Measurements from ENCODE around the gene TMPRSS7.
"Not testable (repeated sequence)": the region's sequence is repeated elsewhere in the genome, so short reads cannot be mapped to it uniquely, and the experiment has no call there.

TMPRSS7 gene

DNA sequence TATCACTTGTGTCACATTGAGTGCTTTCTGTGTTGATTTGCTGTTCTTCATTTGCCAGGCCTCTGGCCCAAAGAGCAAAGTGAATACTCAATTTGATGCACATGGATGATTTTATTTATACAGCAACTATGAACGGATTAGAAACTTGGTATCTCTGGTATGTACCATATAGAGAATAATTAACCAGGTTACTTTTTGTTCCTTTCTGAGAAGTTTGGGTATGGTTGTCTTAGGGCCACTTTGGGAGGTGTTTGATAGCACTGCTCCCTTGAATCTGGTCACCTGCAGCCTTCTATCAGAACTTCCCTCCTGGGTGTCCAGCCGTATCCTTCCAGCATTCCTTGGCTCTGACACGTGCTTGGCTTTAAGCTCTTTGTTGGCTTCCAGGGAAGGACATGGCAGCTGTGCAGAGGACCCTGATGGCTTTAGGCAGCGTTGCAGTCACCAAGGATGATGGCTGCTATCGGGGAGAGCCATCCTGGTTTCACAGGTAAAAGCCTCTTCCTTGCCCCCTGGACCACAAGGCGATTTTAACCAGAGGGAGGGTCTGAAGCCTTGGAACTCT is 23.1 kb upstream of the TMPRSS7 start:
- DNase-seq (ENCODE audit: low read depth in 4 of 4, low spot score in 1 of 4) = no peak

DNA sequence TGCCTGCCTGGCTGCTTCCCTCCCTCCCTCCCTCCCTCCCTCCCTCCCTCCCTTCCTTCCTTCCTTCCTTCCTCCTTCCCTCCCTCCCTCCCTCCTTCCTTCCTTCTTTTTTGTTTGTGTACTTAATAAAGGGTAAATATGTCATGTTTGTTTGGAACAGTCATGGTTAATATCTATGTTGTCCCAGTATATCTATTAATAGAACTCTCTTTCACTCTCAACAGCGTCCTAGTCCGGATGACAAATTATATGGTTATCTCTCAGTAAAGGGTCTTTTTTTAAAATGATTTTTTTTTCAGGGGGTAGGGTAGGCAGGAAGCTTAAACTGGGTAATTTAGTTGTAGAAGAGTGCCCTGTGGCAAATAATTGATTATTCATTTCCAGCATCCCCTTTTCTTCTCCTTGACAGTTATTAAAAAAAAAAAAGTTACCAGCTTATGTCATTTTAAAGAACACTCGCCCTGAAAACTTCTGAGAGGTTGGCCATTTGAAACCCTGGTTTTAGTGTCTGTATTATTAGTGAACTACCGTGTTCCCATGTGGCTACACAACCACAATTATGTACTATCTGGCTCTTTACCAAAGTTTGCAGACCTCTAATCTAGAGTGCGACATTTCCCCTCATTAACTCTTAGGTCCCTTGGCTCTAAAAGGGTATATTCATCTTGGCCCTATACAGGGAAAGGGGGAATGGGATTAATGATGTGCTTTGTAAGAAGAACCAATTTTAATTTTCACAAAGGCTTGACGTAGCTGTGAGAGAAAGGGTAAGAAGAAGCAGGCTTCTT is 22.1 kb upstream of the TMPRSS7 start:
- no peak for DNase-seq (ENCODE audit: low read depth in 4 of 4, low spot score in 1 of 4)

DNA sequence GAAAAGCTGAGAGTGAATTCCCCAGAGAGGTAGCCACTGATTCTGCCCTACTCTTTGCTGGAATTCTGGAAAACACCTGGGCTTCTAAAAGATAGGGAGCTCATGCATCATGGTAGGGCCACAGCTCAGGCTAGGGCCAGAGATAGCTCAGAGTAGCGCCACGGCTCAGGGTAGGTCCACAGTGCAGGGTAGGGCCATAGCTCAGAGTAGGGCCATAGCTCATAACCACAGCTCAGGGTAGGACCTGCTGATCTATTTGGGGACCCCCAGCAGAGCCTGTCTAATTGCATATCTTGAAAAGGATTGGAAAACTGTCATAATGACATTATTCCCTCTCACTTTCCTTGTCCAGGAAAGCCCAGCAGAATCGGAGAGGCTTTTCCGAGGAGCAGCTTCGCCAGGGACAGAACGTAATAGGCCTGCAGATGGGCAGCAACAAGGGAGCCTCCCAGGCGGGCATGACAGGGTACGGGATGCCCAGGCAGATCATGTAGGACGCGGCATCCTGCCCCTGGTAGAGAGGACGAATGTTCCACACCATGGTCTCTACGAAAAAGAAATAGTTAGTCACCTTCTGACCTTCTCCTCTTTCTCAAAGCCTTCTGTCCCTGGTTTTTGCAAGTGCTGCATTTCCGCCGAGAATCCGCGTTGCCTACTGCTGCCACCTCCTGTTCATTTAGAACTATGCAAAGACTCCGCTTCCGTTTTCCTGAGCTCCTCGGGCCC is 21.3 kb upstream of the TMPRSS7 start:
- DNase-seq (ENCODE audit: low read depth in 4 of 4, low spot score in 1 of 4) = peak in 3 of 4 experiments; percentile 34 to 47 (median 42)

DNA sequence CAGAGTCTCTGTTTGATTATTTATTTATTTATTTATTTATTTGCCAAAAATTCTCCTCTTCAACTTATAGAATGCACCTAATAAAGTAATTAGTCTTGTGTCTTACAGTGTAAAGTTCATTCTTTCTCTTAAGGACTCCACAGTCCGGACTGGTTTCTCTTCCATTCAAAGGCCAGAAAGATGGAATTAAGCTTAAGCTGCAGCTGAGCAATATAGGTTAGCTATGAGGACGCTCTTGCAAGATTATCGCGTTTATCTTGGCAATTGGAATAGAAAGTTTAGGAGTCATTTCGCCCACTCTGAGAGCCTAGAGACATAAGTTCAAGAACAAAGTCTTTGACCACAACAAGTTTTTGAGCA is 20.8 kb upstream of the TMPRSS7 start:
- DNase-seq (ENCODE audit: low read depth in 4 of 4, low spot score in 1 of 4) = no peak

DNA sequence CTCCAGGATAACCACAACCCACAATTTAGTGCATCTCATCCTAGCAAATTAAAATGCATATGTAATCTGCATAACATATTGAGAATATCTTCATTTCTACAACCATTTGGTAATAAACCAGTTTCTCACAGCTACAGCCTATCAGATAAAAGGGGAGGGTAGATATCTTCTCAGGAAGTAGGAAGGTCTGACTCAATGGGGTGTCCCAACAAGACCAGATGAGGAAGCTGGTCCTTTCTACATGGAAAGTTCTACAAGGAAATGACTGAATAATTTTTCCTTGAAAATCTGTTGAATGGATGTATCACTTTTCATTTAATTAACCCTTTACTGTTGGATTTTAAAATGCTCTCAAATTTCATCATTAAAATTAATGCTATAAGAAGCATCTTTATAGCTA is 17.4 kb upstream of the TMPRSS7 start:
- no peak for DNase-seq (ENCODE audit: low read depth in 4 of 4, low spot score in 1 of 4)

DNA sequence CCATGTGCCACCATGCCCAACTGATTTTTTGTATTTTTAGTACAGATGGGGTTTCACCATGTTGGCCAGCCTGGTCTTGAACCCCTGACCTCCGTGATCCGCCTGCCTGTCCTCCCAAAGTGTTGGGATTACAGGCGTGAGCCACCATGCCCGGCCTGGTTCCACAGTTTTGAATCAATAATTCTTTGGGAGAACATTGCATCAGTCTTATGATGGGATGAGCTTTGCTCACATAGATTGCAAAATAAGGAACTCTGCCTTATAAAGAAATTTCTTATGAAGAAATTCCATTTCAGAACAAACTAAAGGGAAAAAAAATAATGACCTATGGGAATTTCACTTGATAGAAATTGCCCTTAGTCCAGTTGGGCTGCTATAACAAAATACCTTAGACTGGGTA is 15.8 kb upstream of the TMPRSS7 start:
- no peak for DNase-seq (ENCODE audit: low read depth in 4 of 4, low spot score in 1 of 4)

DNA sequence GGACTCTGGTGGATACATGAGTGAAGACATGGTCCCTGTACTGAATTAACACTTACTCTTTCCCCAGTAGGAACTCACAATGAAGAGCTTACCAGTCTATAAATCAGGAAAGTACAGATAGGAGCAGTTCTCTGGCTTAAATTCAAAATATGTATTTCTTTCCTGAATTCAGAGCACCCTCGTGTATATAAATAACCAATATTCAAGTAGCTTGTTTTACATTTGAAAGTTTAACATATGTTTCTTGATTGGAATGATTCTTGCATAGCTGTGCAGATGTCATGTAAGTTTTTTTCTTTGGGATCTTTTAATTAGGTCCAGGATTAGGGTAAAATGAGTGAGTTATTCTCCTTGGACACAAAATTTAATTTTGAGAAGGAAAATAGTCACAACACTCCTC is 14.8 kb upstream of the TMPRSS7 start:
- DNase-seq (ENCODE audit: low read depth in 4 of 4, low spot score in 1 of 4) = no peak

DNA sequence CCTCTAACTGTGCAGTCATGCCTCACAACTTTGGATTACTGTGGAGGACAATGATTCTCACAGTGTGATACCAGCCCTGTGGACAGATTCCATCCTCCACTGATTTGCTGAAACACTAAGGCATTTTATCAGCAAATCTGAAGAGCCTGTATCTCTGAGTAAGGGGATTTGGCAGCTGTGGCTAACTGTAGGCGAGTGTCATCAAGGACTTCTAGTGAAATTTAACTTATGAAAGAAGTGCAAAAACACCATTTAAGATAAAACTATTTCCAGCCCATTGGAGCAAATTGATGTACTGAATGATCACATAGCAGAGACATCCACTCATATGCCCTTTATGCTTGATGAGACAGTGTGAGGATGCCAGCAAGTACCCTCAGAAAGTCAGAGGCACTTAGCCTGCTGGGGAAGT is 13.9 kb upstream of the TMPRSS7 start:
- no peak for DNase-seq (ENCODE audit: low read depth in 4 of 4, low spot score in 1 of 4)

DNA sequence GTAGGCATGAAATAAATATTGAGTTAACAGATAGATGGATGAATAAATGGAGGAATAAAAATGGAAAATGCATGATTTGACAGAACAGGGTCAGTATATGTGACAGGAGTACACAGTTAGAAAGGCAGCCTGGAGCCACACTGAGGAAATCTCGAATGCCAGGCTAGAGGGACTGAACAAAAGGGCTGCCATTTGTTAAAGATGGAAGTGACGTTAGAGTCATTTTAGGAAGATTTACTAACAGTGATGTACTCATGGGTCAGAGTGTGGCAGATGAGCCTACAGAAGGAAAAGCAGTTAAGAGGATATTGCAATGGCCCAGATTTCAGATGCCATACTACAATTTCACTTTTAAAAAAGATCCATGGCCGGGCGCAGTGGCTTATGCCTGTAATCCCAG is 7.4 kb upstream of the TMPRSS7 start:
- DNase-seq (ENCODE audit: low read depth in 4 of 4, low spot score in 1 of 4) = no peak

DNA sequence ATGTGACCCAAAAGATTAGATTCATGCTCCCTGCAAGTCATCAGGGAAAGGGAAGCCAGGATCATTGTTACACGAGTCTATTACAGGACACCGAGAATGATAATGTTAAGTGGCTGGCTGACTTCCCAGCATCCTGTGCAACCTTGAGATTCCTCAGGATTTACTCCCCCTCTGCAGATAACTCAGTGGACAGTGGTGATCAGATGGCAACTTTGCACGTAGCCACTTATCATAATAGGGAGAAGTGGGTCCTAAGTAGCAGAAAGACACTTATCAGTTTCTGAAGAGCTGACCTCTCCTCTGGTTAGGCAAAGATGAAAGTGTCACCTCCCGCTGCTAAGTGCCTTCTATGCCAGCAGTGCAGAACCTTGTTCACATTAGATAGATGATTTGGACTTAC is 6.7 kb upstream of the TMPRSS7 start:
- no peak for DNase-seq (ENCODE audit: low read depth in 4 of 4, low spot score in 1 of 4)

DNA sequence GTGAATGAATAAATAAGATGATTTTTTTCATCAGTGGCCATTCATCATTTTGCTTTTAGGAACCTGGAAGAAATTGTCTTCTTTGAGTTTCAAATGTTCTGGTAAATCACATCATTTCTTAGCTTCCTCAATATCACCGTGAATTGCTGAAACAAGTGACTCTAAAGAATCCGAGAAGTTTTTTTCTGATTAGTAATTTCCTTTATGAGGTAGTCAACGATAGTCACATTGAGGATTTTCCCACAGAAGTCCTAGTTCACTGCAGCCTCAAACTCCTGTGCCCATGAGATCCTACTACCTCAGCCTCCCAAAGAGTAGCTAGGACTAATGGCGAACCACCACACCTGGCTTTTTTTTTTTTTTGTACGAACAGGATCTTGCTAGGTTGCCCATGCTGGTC is 3.6 kb upstream of the TMPRSS7 start:
- no peak for DNase-seq (ENCODE audit: low read depth in 4 of 4, low spot score in 1 of 4)

DNA sequence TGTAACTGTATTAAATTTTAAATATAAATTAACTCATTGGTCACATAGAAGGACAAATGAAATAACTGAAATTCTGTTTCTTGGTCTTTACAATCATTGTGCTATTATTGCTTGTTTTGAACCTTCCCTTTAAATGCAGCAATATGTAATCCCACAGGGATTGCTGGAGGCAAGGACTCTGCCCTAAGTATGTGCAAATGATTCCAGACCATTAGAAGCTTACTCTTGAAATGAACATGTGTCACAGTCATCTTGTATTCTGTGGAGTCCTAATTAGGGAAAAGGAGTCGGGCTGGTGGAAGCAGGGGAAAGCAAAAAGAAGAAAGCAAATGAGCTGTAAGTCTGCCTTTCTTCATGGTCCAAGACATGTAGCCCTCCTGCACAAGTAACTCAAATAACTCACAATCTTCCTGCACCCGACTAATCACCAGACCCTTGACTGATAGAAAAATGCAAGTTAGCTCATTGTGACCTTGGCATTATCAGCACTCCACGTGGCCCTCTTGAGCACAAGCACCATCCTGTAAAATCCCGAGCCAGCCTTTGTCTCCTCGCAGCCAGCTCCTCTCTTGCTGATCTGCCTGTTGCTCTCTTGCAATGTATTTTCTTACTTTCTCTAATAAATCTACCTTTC is 2.3 kb upstream of the TMPRSS7 start:
- no peak for DNase-seq (ENCODE audit: low read depth in 4 of 4, low spot score in 1 of 4)

DNA sequence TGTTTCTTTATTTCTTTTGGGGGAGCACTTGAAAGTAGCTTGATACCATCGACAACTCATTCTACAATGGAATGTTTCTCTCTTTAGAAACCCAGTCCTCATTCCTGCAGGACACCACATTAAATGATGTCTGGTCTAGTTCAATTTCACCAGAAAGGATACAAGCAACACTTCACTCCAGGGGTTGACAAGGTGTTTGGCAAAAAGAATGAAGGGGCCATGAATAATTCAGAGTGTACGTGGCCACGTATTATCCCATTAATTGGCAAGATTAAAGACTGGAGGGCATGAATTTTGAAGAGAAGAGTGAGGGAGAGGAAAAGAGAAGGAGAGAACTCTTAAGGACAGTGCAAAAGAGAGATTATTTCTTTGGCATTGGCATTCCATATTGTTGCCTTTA is 705 bp downstream of the TMPRSS7 start:
- no peak for DNase-seq (ENCODE audit: low read depth in 4 of 4, low spot score in 1 of 4)

DNA sequence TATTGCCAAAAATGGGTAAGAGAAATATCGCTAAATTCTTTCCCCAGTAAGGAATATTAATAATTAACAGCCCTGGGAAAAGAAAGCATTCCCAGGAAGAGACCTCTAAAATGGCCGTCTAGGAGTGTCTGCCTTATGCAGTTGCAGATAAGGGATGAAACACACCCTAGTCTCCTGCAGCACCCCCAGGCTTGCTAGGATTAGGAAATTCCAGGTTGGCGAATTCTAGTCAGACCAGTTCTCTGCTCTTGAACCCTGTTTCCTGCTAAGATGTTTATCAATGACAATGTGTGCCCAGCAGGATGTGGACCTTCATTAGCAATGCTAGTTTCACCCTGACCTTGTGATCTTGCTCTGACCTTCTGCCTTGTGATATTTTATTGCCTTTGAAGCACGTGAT is 2.7 kb downstream of the TMPRSS7 start:
- DNase-seq (ENCODE audit: low read depth in 4 of 4, low spot score in 1 of 4) = not testable (repeated sequence)

DNA sequence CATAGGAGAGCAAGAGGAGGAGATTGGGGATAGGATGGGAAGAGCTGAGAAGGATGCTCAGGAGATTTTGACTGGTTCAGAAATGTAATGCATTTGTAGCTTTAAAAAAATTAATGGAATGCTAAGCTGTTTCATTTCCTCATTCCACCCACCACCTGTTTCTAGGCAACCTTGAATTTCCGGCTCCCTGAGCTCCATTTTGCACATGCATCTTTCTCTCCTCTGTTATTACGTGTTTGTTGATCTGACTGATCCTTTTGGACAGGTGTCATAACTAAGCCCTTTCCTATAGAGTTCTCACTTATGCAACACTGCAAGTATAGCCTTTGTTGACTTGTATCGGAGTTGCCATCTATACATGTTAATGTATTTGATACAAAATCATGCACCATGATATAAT is 4.3 kb downstream of the TMPRSS7 start:
- DNase-seq (ENCODE audit: low read depth in 4 of 4, low spot score in 1 of 4) = no peak

DNA sequence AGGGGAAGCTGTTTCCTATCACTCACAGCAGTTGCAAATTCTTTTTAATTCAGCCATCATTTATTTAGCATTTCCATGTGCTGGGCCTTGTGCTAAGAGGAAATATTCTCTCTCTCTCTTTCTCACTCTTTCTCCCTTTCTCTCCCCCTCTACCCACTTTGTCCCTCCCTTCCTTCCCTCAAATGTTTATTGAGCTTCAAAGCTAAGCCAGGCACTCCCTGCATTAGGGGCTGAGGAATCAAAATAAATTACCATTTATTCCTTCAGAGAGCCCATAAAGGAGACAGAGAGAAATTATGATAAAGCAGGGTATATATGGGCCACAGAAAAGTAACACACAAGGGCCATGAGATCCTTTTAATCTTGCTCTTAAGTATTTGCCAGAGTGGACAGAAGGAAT is 6.8 kb downstream of the TMPRSS7 start:
- no peak for DNase-seq (ENCODE audit: low read depth in 4 of 4, low spot score in 1 of 4)

DNA sequence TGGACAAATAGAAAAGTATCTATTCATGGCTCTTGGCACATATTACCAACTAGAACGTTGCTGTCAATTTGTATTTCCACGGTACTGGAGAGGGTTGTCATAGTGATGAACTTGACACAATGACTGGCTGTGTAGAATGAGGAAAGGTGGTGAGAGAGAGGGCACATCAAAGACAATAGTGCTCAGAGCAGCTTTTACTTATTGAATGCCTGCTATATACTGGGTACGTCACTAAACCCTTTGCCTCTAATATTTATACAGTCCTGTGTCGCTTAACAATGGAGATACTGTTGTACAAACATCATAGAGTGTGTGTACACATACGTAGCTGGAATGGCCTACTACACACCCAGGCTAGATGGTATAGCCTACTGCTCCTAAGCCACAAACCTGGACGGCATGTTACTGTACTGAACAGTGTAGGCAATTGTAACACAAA is 8.3 kb downstream of the TMPRSS7 start:
- DNase-seq (ENCODE audit: low read depth in 4 of 4, low spot score in 1 of 4) = no peak

DNA sequence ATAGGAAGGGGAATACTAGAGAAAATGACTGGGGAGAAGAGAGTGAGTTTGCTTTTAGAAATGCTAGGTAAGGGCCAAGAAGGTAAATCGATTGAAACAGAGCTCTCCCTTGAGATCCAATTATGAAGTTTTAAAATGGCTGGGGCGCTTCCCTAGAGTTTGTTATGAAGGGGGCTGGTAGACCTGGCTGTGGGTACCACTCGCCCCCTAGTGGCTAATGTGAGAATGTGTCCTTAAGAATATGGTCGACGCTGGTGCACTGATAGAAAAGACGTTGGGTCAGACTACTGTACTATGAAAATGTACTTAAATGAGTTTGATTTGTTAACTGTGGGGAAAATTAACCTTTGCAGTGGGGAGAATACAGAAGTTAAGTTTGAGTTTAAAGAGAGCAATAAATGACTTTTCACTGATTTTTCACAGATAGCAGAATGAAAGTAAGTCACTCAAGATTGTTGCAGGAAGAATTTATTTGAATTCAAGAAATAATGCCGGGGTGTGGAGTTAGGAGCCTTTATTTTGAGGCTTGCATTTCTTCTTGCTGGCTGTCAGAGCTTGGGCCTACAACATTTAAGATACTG is 9.2 kb downstream of the TMPRSS7 start:
- peak in 3 of 4 experiments; percentile 5 to 23 (median 14) for DNase-seq (ENCODE audit: low read depth in 4 of 4, low spot score in 1 of 4)

DNA sequence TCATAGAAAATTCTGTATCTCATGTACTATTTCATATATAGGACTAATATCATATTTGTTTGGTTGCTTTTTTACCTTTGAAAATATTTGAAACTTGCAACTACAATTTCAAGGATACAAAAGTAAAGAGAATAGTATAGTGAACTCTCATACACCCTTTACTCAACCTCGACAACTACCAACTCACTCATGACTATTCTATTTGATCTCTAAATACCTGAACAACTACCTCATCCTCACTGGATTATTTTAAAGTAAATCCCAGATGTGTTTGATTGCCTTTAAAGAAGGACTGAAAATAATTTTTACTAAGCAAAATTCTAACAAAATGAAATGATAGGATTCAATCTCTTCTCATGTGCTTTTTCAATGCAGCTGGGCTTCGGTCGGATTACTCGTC is 12.1 kb downstream of the TMPRSS7 start:
- no peak for DNase-seq (ENCODE audit: low read depth in 4 of 4, low spot score in 1 of 4)

DNA sequence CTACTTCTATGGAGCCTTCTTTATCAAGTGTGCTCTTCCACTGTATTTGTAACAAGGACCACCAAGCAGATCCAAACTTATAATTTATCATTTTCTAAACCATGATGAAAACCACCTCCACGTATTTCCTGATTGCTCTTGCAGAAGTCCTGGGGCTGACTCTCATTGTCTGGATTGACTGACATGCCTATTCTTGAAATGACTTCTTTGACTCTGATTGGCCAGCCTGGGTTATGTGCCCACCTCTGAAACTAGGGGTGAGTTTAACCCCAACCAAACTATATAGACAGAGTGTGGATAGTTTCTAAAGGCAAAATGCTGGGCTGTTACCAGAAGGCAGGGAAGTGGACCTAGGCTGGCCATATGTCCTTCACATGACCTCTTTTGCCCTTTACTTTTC is 12.7 kb downstream of the TMPRSS7 start:
- DNase-seq (ENCODE audit: low read depth in 4 of 4, low spot score in 1 of 4) = no peak

DNA sequence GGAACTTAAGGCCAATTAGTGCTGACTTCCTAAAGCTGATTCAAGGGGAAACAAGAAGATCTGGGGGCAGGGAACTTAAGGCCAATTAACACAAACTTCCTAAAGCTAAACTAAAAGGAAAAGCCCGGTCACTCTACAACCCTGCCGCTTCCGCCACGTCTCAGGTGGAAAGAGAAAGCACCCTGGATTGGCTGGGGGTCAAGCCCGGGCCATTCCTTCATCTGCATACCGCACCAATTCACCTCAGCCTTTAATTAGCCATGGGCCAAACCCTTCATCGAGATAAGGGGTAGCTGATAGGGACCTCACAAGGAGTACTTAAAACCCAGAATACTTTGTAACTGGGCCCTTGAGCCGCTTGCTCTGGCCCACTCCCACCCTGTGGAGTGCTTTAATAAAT is 14.4 kb downstream of the TMPRSS7 start:
- no peak for DNase-seq (ENCODE audit: low read depth in 4 of 4, low spot score in 1 of 4)

DNA sequence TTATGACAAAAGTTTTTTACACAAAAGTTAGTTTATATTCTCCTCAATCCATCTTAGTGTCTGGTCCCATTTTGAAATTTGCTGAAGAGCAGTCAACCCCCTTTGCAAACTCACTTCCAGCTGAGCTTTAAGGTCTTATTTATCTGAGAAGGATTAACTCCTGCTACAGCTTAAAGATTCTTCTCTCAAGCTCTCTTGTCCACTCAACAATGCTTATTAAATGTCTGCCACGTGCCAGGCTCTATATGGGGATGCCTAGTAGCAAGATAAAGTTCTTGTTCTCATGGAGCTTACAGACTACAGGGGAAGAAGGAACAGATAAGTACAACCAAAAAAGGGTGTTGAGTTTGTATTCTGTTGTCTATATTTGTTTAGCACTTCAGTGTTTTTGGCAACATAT is 18.7 kb downstream of the TMPRSS7 start:
- no peak for DNase-seq (ENCODE audit: low read depth in 4 of 4, low spot score in 1 of 4)
